Activated CD8-positive, alpha-beta memory T cell treated with anti-CD3 and anti-CD28 coated beads, Interleukin-2, amount 10 ng/mL, durations not matched to agents 7 days and 5 days (primary cell): ENCODE measurements around the gene ZNF613. TPM values are rescaled to one million over a fixed set of nuclear protein-coding genes. Genes with fewer than 3 reads are reported as not detected.
"Not testable (repeated sequence)": the region's sequence is repeated elsewhere in the genome, so short reads cannot be mapped to it uniquely, and the experiment has no call there.

Source experiments
- ATAC-seq: fragments of 150-1000 bp; cut with Tn5 transposase; one replicate; pipeline ENCODE4 v1.10.0; 2021; ENCODE audit warnings: moderate library complexity
- CTCF ChIA-PET: fragments of 350-600 bp; sonication (Branson Sonifier 250); formaldehyde crosslinking; loops from one replicate; lab custom pipeline; 2021; ENCODE audit warnings: antibody characterized with exemption; lab: Charles Lee
- DNase-seq: peaks from one replicate; pipeline ENCODE4 v3.0.0-alpha.2; 2020
- H3K27ac Mint-ChIP-seq: one replicate; pipeline ENCODE4 v1.8.0; 2021; ENCODE audit warnings: mild to moderate bottlenecking, mixed read lengths
- H3K27me3 Mint-ChIP-seq: one replicate; pipeline ENCODE4 v1.8.0; 2021; ENCODE audit warnings: mixed read lengths
- H3K36me3 Mint-ChIP-seq: one replicate; pipeline ENCODE4 v1.8.0; 2021; ENCODE audit warnings: mild to moderate bottlenecking, mixed read lengths
- H3K4me1 Mint-ChIP-seq: one replicate; pipeline ENCODE4 v1.8.0; 2021; ENCODE audit warnings: mixed read lengths
- H3K4me3 Mint-ChIP-seq: one replicate; pipeline ENCODE4 v1.8.0; 2021; ENCODE audit warnings: mild to moderate bottlenecking, moderate library complexity, mixed read lengths
- H3K9me3 Mint-ChIP-seq: one replicate; pipeline ENCODE4 v1.8.0; 2022; ENCODE audit warnings: low read depth, mixed read lengths
- total RNA-seq, 2 experiments: library from RNA; stranded (reverse); gene quantifications; one replicate each; pipeline ENCODE4 v1.2.3, GENCODE V29; 2021

ZNF613 gene
- total RNA-seq, 2 experiments from 2014 or later = 5.0 to 5.7 TPM

- Mint-ChIP-seq H3K9me3 (peaks cover 31% of the 10 kb centered on the region), H3K36me3 (peaks cover 38% of the 10 kb centered on the region), H3K4me1 (peaks cover 20% of the 10 kb centered on the region)
- H3K27me3 Mint-ChIP-seq, CTCF ChIA-PET, H3K4me3 Mint-ChIP-seq, H3K27ac Mint-ChIP-seq, ATAC-seq, DNase-seq: not testable (repeated sequence)
Measured at GRCh38 chr19:51907981-51908380, 19.3 kb upstream of the ZNF613 start.

GRCh38 chr19:51915324-51915867, 11.9 kb upstream of the ZNF613 start:
- Mint-ChIP-seq H3K4me1 (no peaks in the 10 kb centered on the region), H3K4me3 (no peak overlapping the region), H3K36me3 (peaks cover 18% of the 10 kb centered on the region), H3K9me3 (peaks cover 47% of the 10 kb centered on the region), H3K27me3 (no peaks in the 10 kb centered on the region), H3K27ac (no peak overlapping the region)
- ATAC-seq (no peak), DNase-seq (no peak)
- CTCF ChIA-PET = no interaction called here

GRCh38 chr19:51916167-51916566, 11.1 kb upstream of the ZNF613 start:
- peaks cover 47% of the 10 kb centered on the region for H3K9me3 Mint-ChIP-seq
- H3K27ac Mint-ChIP-seq = no peak overlapping the region
- no peak overlapping the region for H3K4me3 Mint-ChIP-seq
- no peaks in the 10 kb centered on the region for H3K27me3 Mint-ChIP-seq
- H3K36me3 Mint-ChIP-seq = peaks cover 20% of the 10 kb centered on the region
- CTCF ChIA-PET = interaction anchor here (1.0 kb wide), 1 partner anchor 10 kb away, joined by 3 read pairs; no protein-coding TSS in a partner anchor
- no peak for DNase-seq
- H3K4me1 Mint-ChIP-seq = no peaks in the 10 kb centered on the region
- no peak for ATAC-seq

GRCh38 chr19:51919606-51920005, 7.7 kb upstream of the ZNF613 start:
- Mint-ChIP-seq H3K36me3 (peaks cover 21% of the 10 kb centered on the region), H3K4me3 (no peak overlapping the region), H3K27ac (no peak overlapping the region), H3K27me3 (no peaks in the 10 kb centered on the region), H3K4me1 (no peaks in the 10 kb centered on the region), H3K9me3 (peaks cover 51% of the 10 kb centered on the region)
- no peak for DNase-seq
- CTCF ChIA-PET = no interaction called here
- no peak for ATAC-seq

GRCh38 chr19:51921949-51922348, 5.3 kb upstream of the ZNF613 start:
- peaks cover 6% of the 10 kb centered on the region for H3K4me1 Mint-ChIP-seq
- CTCF ChIA-PET = no interaction called here
- no peak for DNase-seq
- H3K4me3 Mint-ChIP-seq = no peak overlapping the region
- no peaks in the 10 kb centered on the region for H3K27me3 Mint-ChIP-seq
- no peak for ATAC-seq
- H3K9me3 Mint-ChIP-seq = peaks cover 47% of the 10 kb centered on the region
- H3K27ac Mint-ChIP-seq = no peak overlapping the region
- peaks cover 23% of the 10 kb centered on the region for H3K36me3 Mint-ChIP-seq

- Mint-ChIP-seq H3K27ac (peak overlapping the region; percentile 95), H3K4me3 (peak overlapping the region; percentile 97), H3K27me3 (no peaks in the 10 kb centered on the region), H3K9me3 (peaks cover 40% of the 10 kb centered on the region), H3K4me1 (peaks cover 21% of the 10 kb centered on the region), H3K36me3 (peaks cover 54% of the 10 kb centered on the region)
- ATAC-seq (no peak), DNase-seq (no peak)
- CTCF ChIA-PET = interaction anchor here (0.6 kb wide), 1 partner anchor 10 kb away, joined by 3 read pairs; no protein-coding TSS in a partner anchor
Measured at GRCh38 chr19:51926426-51926783, 867 bp upstream of the ZNF613 start.

- H3K27me3 Mint-ChIP-seq = no peaks in the 10 kb centered on the region
- peaks cover 37% of the 10 kb centered on the region for H3K9me3 Mint-ChIP-seq
- ATAC-seq = no peak
- H3K27ac Mint-ChIP-seq = peak overlapping the region; percentile 95
- peaks cover 21% of the 10 kb centered on the region for H3K4me1 Mint-ChIP-seq
- CTCF ChIA-PET = no interaction called here
- no peak for DNase-seq
- H3K4me3 Mint-ChIP-seq = peak overlapping the region; percentile 97
- H3K36me3 Mint-ChIP-seq = peaks cover 57% of the 10 kb centered on the region
Measured at GRCh38 chr19:51927859-51928258, 587 bp downstream of the ZNF613 start.

- no peaks in the 10 kb centered on the region for H3K27me3 Mint-ChIP-seq
- CTCF ChIA-PET = no interaction called here
- no peak overlapping the region for H3K27ac Mint-ChIP-seq
- ATAC-seq (no peak), DNase-seq (no peak)
- no peak overlapping the region for H3K4me3 Mint-ChIP-seq
- peaks cover 23% of the 10 kb centered on the region for H3K9me3 Mint-ChIP-seq
- H3K4me1 Mint-ChIP-seq = peaks cover 15% of the 10 kb centered on the region
- peaks cover 84% of the 10 kb centered on the region for H3K36me3 Mint-ChIP-seq
Measured at GRCh38 chr19:51931921-51932320, 4.6 kb downstream of the ZNF613 start.

- Mint-ChIP-seq H3K36me3 (peaks cover 94% of the 10 kb centered on the region), H3K27ac (no peak overlapping the region), H3K9me3 (peaks cover 50% of the 10 kb centered on the region), H3K4me3 (no peak overlapping the region), H3K27me3 (no peaks in the 10 kb centered on the region), H3K4me1 (no peaks in the 10 kb centered on the region)
- CTCF ChIA-PET = no interaction called here
- DNase-seq (no peak), ATAC-seq (no peak)
Measured at GRCh38 chr19:51938936-51939335, 11.7 kb downstream of the ZNF613 start.

GRCh38 chr19:51944798-51945552, 17.7 kb downstream of the ZNF613 start:
- Mint-ChIP-seq H3K4me1 (no peaks in the 10 kb centered on the region), H3K27ac (no peak overlapping the region), H3K9me3 (peaks cover 75% of the 10 kb centered on the region), H3K27me3 (no peaks in the 10 kb centered on the region), H3K36me3 (peaks cover 64% of the 10 kb centered on the region), H3K4me3 (no peak overlapping the region)
- ATAC-seq = no peak
- CTCF ChIA-PET = no interaction called here
- DNase-seq = no peak

GRCh38 chr19:51946602-51947001, 19.3 kb downstream of the ZNF613 start:
- DNase-seq (no peak), ATAC-seq (no peak)
- H3K9me3 Mint-ChIP-seq = peaks cover 68% of the 10 kb centered on the region
- H3K27ac Mint-ChIP-seq = no peak overlapping the region
- no peaks in the 10 kb centered on the region for H3K4me1 Mint-ChIP-seq
- no peaks in the 10 kb centered on the region for H3K27me3 Mint-ChIP-seq
- H3K4me3 Mint-ChIP-seq = no peak overlapping the region
- H3K36me3 Mint-ChIP-seq = peaks cover 48% of the 10 kb centered on the region
- CTCF ChIA-PET = no interaction called here

GRCh38 chr19:51948975-51949374, 21.7 kb downstream of the ZNF613 start:
- CTCF ChIA-PET = no interaction called here
- peaks cover 56% of the 10 kb centered on the region for H3K9me3 Mint-ChIP-seq
- ATAC-seq = no peak

GRCh38 chr19:51957846-51958245, 30.6 kb downstream of the ZNF613 start:
- H3K9me3 Mint-ChIP-seq = peaks cover 31% of the 10 kb centered on the region
- H3K4me3 Mint-ChIP-seq, H3K4me1 Mint-ChIP-seq, ATAC-seq, H3K27ac Mint-ChIP-seq, DNase-seq, H3K36me3 Mint-ChIP-seq, H3K27me3 Mint-ChIP-seq, CTCF ChIA-PET: not testable (repeated sequence)

More at GRCh38 chr19:51948975-51949374, 21.7 kb downstream of the ZNF613 start:
- H3K36me3 Mint-ChIP-seq = peaks cover 29% of the 10 kb centered on the region
- H3K27ac Mint-ChIP-seq = no peak overlapping the region
- H3K4me3 Mint-ChIP-seq = no peak overlapping the region
- DNase-seq = no peak
- H3K4me1 Mint-ChIP-seq = no peaks in the 10 kb centered on the region
- H3K27me3 Mint-ChIP-seq = no peaks in the 10 kb centered on the region

GRCh38 chr19:51959791-51960190, 32.5 kb downstream of the ZNF613 start:
- ATAC-seq (no peak), DNase-seq (no peak)
- H3K27me3 Mint-ChIP-seq = no peaks in the 10 kb centered on the region
- peaks cover 20% of the 10 kb centered on the region for H3K36me3 Mint-ChIP-seq
- H3K9me3 Mint-ChIP-seq = peaks cover 40% of the 10 kb centered on the region
- no peak overlapping the region for H3K4me3 Mint-ChIP-seq
- H3K27ac Mint-ChIP-seq = no peak overlapping the region
- no peaks in the 10 kb centered on the region for H3K4me1 Mint-ChIP-seq
- CTCF ChIA-PET = no interaction called here
